CD14-positive monocyte (primary cell): Measurements from ENCODE around the gene TEX54. TPM values are rescaled to one million over a fixed set of nuclear protein-coding genes. Genes with fewer than 3 reads are reported as not detected.

Experiments
- DNase-seq, 3 donors: peaks; one replicate each; pipeline ENCODE4 v3.0.0-alpha.2; 2011 to 2022
- H2AFZ ChIP-seq: 2 replicates; pipeline ENCODE4 v1.6.0; 2012; ENCODE audit warnings: mild to moderate bottlenecking, low read depth, low read length, inconsistent platforms; ENCODE audit not compliant: insufficient read depth, poor library complexity, severe bottlenecking
- H3K27ac ChIP-seq, 2 donors: 1 replicate in 1 of 2; 2 replicates in 1 of 2; pipeline ENCODE4 v1.5.1; 2012 to 2013; ENCODE audit warnings: low read length in 2 of 2, control low read depth in 1 of 2, inconsistent platforms in 1 of 2, low read depth in 1 of 2, mild to moderate bottlenecking in 1 of 2
- H3K27me3 ChIP-seq, 2 donors: one replicate each; pipeline versions ENCODE4 v1.6.0 to v1.6.1; 2011 to 2013; ENCODE audit warnings: low read length in 2 of 2; ENCODE audit not compliant: control insufficient read depth in 2 of 2, insufficient read depth in 2 of 2
- H3K36me3 ChIP-seq, 2 donors: replicated peaks in 1 of 2; 1 replicate in 1 of 2; 2 replicates in 1 of 2; pipeline versions ENCODE4 v1.5.1 to v1.6.1; 2012 to 2013; ENCODE audit warnings: low read length in 2 of 2, control low read depth in 1 of 2, inconsistent platforms in 1 of 2, mild to moderate bottlenecking in 1 of 2; ENCODE audit not compliant: insufficient read depth in 2 of 2, control insufficient read depth in 1 of 2
- H3K4me1 ChIP-seq, 2 donors: 1 replicate in 1 of 2; 2 replicates in 1 of 2; pipeline versions ENCODE4 v1.5.1 to v1.6.1; 2012 to 2013; ENCODE audit warnings: low read length in 2 of 2, control low read depth in 1 of 2, inconsistent platforms in 1 of 2, mild to moderate bottlenecking in 1 of 2, moderate library complexity in 1 of 2; ENCODE audit not compliant: insufficient read depth in 2 of 2, control insufficient read depth in 1 of 2
- H3K4me2 ChIP-seq: replicated peaks from 2 replicates; pipeline ENCODE3; 2012; ENCODE audit warnings: low read length, moderate library complexity, mild to moderate bottlenecking; ENCODE audit not compliant: poor library complexity, severe bottlenecking; ENCODE audit errors: extremely low read depth
- H3K4me3 ChIP-seq, 3 experiments: fragments of 200-600 bp in 1 of 3; sonication (generic) in 1 of 3; replicated peaks in 1 of 3; 1 replicate in 2 of 3; 2 replicates in 1 of 3; pipeline ENCODE4 v1.5.1; 2011 to 2013; ENCODE audit warnings: low read length in 3 of 3, mild to moderate bottlenecking in 3 of 3, control low read depth in 2 of 3, low read depth in 2 of 3, inconsistent platforms in 1 of 3, moderate library complexity in 1 of 3
- H3K79me2 ChIP-seq: 2 replicates; pipeline ENCODE4 v1.6.0; 2012; ENCODE audit warnings: mild to moderate bottlenecking, control low read depth, inconsistent platforms, low read length, moderate library complexity; ENCODE audit not compliant: insufficient read depth
- H3K9ac ChIP-seq: 2 replicates; pipeline ENCODE4 v1.6.0; 2017; ENCODE audit warnings: low read length, mild to moderate bottlenecking; ENCODE audit not compliant: insufficient read depth, poor library complexity, severe bottlenecking
- H3K9me3 ChIP-seq, 2 donors: replicated peaks in 1 of 2; 1 replicate in 1 of 2; 2 replicates in 1 of 2; pipeline versions ENCODE4 v1.5.1 to v1.6.1; 2012 to 2013; ENCODE audit warnings: low read length in 2 of 2, control low read depth in 1 of 2; ENCODE audit not compliant: control insufficient read depth in 1 of 2, insufficient read depth in 1 of 2
- H4K20me1 ChIP-seq: 2 replicates; pipeline ENCODE4 v1.6.0; 2012; ENCODE audit warnings: mild to moderate bottlenecking, low read length, control low read depth, moderate library complexity; ENCODE audit not compliant: insufficient read depth
- H3K27ac Mint-ChIP-seq, 7 donors: one replicate each; pipeline ENCODE4 v1.8.0; 2020; ENCODE audit warnings: mild to moderate bottlenecking in 7 of 7, mixed read lengths in 7 of 7, moderate library complexity in 6 of 7, inconsistent platforms in 2 of 7
- H3K27me3 Mint-ChIP-seq, 3 donors: one replicate each; pipeline ENCODE4 v1.8.0; 2021 to 2022; ENCODE audit warnings: low read depth in 3 of 3, mild to moderate bottlenecking in 3 of 3, mixed read lengths in 3 of 3, moderate library complexity in 3 of 3, inconsistent platforms in 1 of 3
- H3K36me3 Mint-ChIP-seq, 2 donors: one replicate each; pipeline ENCODE4 v1.8.0; 2020; ENCODE audit warnings: mixed read lengths in 2 of 2, inconsistent platforms in 1 of 2, mild to moderate bottlenecking in 1 of 2
- H3K4me1 Mint-ChIP-seq: one replicate; pipeline ENCODE4 v1.8.0; 2020; ENCODE audit warnings: mild to moderate bottlenecking, mixed read lengths
- H3K4me3 Mint-ChIP-seq, 2 donors: one replicate each; pipeline ENCODE4 v1.8.0; 2020; ENCODE audit warnings: mild to moderate bottlenecking in 2 of 2, mixed read lengths in 2 of 2, moderate library complexity in 1 of 2
- H3K9me3 Mint-ChIP-seq, 7 donors: one replicate each; pipeline ENCODE4 v1.8.0; 2020 to 2022; ENCODE audit warnings: mixed read lengths in 7 of 7, mild to moderate bottlenecking in 6 of 7, moderate library complexity in 6 of 7, inconsistent platforms in 2 of 7
- WGBS: methylation state at CpG from one replicate; pipeline ENCODE4 v1.1.5; 2013; ENCODE audit warnings: missing lambda C conversion rate; ENCODE audit not compliant: insufficient coverage; 5-methylcytosine and 5-hydroxymethylcytosine counted together
- intact Hi-C, 2 donors: fragments of 100-400 bp; cut with micrococcal nuclease; formaldehyde crosslinking; loops; one replicate each; pipeline versions ENCODE4 v1.15.0 to v1.15.1; 2023
- polyA plus RNA-seq, 3 donors: library from polyadenylated mRNA; depleted of rRNA in 1 of 3; unstranded in 2 of 3; stranded (reverse) in 1 of 3; fragments of 300-500 nt in 2 of 3; fragments of >200 nt in 1 of 3; fragmentation: Illumina TruSeq in 2 of 3; gene quantifications; 1 replicate in 2 of 3; 2 replicates in 1 of 3; pipeline ENCODE4 v1.2.3, GENCODE V29; 2012 to 2021
- TF ChIP-seq, protein P1 (sequence below): fragments of 200-600 bp; IDR thresholded peaks from one replicate; pipeline ENCODE4 v1.8.0; 2022; ENCODE audit warnings: antibody characterized with exemption, mild to moderate bottlenecking

Gene TEX54
- polyA plus RNA-seq, 3 donors: 0.74 TPM; not detected in 2

DNA sequence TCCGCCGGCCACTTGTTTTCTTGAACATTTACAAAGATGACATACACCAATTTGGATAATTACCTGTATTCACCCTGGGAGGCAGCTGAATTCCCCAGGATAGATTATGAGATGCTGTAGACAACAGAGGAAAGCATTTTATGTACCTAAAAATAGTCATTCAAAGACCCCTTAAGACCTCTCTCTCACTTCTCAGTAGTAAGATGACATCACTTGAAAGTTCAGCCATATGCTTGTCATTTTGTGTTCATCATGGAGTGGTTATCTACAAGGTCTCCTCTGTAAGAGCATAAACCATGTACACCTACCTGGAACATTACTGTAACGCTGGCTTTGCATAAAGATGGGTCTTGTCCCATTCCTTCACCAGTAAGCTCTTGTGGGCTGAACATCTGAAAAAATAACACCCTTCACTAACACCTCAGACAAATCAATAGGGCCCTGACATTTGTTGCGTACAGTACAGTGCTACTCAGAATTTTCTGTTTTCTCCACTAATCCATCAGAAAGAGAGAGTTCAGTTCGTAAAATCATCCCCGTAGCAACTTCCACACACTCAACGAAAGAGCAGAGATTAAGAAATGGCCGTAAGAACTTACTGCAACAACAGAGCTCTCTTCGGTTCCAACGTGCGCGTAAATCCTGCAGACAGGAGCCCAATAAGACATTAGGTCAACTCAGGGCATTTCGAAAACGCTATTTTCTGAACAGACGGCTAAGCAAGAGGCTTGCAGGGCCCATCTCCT lies 22.4 kb upstream of the TEX54 start:
- peak overlapping the region; percentile 91 to 98 for H3K4me3 Mint-ChIP-seq
- peaks cover 48% of the 10 kb centered on the region for H3K4me1 Mint-ChIP-seq
- Histone ChIP-seq H3K9ac (peak overlapping the region; percentile 75), H3K4me1 (peaks cover 34 to 45% of the 10 kb centered on the region in 2 donors), H3K9me3 (no peaks in the 10 kb centered on the region), H3K79me2 (peaks cover 56% of the 10 kb centered on the region), H4K20me1 (peaks cover 33% of the 10 kb centered on the region), H3K27ac (peak overlapping the region; percentile 11 to 81), H3K4me2 (peak overlapping the region; percentile 89), H3K36me3 (peaks cover 25 to 33% of the 10 kb centered on the region in 2 donors), H2AFZ (peak overlapping the region; percentile 62), H3K27me3 (no peaks in the 10 kb centered on the region), H3K4me3 (peak overlapping the region; percentile 77 to 96 (median 94))
- 0% methylated on average over 8 of the region's 15 CpGs for WGBS
- no peak for DNase-seq
- intact Hi-C loops: loop anchor here (1.0 to 10.0 kb wide), 4 partner anchors 13 to 240 kb away; partner anchors contain the start of genes EML3 (in 1 of the 2), ROM1 (in 1 of the 2) and TMEM179B (in 1 of the 2)
- TF ChIP-seq, protein P1, sequence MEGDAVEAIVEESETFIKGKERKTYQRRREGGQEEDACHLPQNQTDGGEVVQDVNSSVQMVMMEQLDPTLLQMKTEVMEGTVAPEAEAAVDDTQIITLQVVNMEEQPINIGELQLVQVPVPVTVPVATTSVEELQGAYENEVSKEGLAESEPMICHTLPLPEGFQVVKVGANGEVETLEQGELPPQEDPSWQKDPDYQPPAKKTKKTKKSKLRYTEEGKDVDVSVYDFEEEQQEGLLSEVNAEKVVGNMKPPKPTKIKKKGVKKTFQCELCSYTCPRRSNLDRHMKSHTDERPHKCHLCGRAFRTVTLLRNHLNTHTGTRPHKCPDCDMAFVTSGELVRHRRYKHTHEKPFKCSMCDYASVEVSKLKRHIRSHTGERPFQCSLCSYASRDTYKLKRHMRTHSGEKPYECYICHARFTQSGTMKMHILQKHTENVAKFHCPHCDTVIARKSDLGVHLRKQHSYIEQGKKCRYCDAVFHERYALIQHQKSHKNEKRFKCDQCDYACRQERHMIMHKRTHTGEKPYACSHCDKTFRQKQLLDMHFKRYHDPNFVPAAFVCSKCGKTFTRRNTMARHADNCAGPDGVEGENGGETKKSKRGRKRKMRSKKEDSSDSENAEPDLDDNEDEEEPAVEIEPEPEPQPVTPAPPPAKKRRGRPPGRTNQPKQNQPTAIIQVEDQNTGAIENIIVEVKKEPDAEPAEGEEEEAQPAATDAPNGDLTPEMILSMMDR: no peak
- peaks cover 28 to 29% of the 10 kb centered on the region in 2 donors for H3K36me3 Mint-ChIP-seq
- peak overlapping the region; percentile 88 to 94 (median 90) for H3K27ac Mint-ChIP-seq
- H3K27me3 Mint-ChIP-seq: no peaks in the 10 kb centered on the region
- H3K9me3 Mint-ChIP-seq: no peaks in the 10 kb centered on the region

DNA sequence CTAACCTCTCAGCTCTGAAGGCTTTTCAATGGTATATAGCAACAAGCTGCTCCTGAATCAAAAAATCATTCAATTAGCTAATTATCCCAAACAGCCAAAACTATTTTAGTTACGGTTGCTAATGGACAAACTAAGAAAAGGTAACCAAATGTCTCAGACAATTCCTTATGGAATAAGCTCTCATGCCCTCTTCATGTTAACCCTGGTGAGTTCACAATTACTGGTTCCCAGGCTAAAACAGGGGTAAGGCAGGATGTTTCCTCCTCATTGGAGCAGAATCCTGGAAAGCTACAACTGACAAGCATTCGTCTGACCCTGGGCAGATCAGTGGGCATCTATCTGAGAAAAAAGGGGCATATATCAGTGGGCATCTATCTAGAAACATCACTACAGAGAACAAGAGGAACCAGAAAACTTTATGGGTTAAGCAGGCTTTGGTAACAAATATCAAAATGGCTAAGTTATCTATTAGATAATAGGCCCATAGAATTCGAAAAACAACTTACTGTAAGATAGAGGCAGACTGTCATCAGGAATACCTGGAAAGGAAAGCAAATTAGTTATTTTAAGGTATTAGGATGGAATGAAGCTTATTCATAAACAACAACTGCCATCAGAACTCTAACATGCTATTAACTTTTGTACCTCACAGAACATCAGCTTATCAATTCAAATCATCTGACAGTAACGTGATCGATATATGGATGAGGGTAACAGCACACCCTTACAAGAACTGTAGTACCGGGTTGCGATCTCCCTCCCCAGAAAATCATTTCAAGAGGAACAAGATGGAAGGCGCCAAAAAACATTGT lies 21.6 kb upstream of the TEX54 start:
- intact Hi-C loops: loop anchor here (2.0 to 10.0 kb wide), 2 partner anchors 13 to 239 kb away; partner anchors contain the start of genes EML3 (in 1 of the 2) and ROM1 (in 1 of the 2)
- peaks cover 34 to 45% of the 10 kb centered on the region in 2 donors for H3K4me1 ChIP-seq
- no peaks in the 10 kb centered on the region for H3K9me3 Mint-ChIP-seq

More for the DNA sequence above, 21.6 kb upstream of the TEX54 start:
- Mint-ChIP-seq H3K27me3 (no peaks in the 10 kb centered on the region), H3K27ac (peak overlapping the region in 6 of 7 donors; percentile 10 to 90 (median 47)), H3K4me3 (peak overlapping the region; percentile 91 to 98), H3K36me3 (peaks cover 28 to 29% of the 10 kb centered on the region in 2 donors), H3K4me1 (peaks cover 48% of the 10 kb centered on the region)
- H3K36me3 ChIP-seq: peaks cover 25 to 33% of the 10 kb centered on the region in 2 donors
- WGBS: 60% methylated on average over 1 of the region's 8 CpGs
- H3K9ac ChIP-seq: peak overlapping the region; percentile 75
- H3K4me2 ChIP-seq: peak overlapping the region; percentile 89
- H3K27ac ChIP-seq: peak overlapping the region in 1 of 2 donors; percentile 81
- peak overlapping the region; percentile 77 to 96 (median 94) for H3K4me3 ChIP-seq
- H4K20me1 ChIP-seq: peaks cover 33% of the 10 kb centered on the region
- H3K27me3 ChIP-seq: no peaks in the 10 kb centered on the region
- DNase-seq: no peak
- H3K79me2 ChIP-seq: peaks cover 56% of the 10 kb centered on the region
- no peak overlapping the region for H2AFZ ChIP-seq
- TF ChIP-seq, protein P1: no peak
- no peaks in the 10 kb centered on the region for H3K9me3 ChIP-seq
